ENCODE results near the gene GRAMD2B. TPM values are rescaled to one million over a fixed set of nuclear protein-coding genes. Genes with fewer than 3 reads are reported as not detected.

Gene GRAMD2B
- total RNA-seq, 1 donor from 2014 or later, result 29.1 TPM

- Histone ChIP-seq H3K27ac (ENCODE audit: low read depth, low read length) (no peak overlapping the region), H4K20me1 (ENCODE audit: insufficient read depth, low read length) (no peaks in the 10 kb centered on the region), H3K79me2 (ENCODE audit: insufficient read depth, low read length) (no peaks in the 10 kb centered on the region), H3K4me3 (ENCODE audit: insufficient read depth, low read depth, low read length) (no peak overlapping the region), H3K4me1 (ENCODE audit: insufficient read depth, low read length) (peaks cover 11% of the 10 kb centered on the region), H3K9ac (ENCODE audit: low read length) (no peak overlapping the region), H3K36me3 (ENCODE audit: insufficient read depth, low read length) (peaks cover 25% of the 10 kb centered on the region), H3K4me2 (ENCODE audit: low read length) (peak overlapping the region; percentile 4), H3K9me3 (ENCODE audit: insufficient read depth, low read depth, low read length) (no peaks in the 10 kb centered on the region), H3K27me3 (ENCODE audit: insufficient read depth, low read length) (no peaks in the 10 kb centered on the region), H2AFZ (ENCODE audit: low read depth, low read length) (no peak overlapping the region)
- peak; percentile 68 for DNase-seq (ENCODE audit: low read depth)
- Mint-ChIP-seq H3K4me3 (ENCODE audit: unreplicated experiment) (no peak overlapping the region), H3K27me3 (ENCODE audit: low read depth, unreplicated experiment) (no peaks in the 10 kb centered on the region), H3K4me1 (ENCODE audit: low read depth, unreplicated experiment) (peaks cover 2% of the 10 kb centered on the region), H3K36me3 (ENCODE audit: low read depth, unreplicated experiment) (peaks cover 25% of the 10 kb centered on the region), H3K27ac (ENCODE audit: unreplicated experiment) (no peak overlapping the region), H3K9me3 (ENCODE audit: unreplicated experiment) (no peaks in the 10 kb centered on the region)
- no peak for TF ChIP-seq EZH2 (IDR thresholded peaks at IDR 0.05; ENCODE audit: insufficient read depth, low read length)
- TF ChIP-seq, protein P1, sequence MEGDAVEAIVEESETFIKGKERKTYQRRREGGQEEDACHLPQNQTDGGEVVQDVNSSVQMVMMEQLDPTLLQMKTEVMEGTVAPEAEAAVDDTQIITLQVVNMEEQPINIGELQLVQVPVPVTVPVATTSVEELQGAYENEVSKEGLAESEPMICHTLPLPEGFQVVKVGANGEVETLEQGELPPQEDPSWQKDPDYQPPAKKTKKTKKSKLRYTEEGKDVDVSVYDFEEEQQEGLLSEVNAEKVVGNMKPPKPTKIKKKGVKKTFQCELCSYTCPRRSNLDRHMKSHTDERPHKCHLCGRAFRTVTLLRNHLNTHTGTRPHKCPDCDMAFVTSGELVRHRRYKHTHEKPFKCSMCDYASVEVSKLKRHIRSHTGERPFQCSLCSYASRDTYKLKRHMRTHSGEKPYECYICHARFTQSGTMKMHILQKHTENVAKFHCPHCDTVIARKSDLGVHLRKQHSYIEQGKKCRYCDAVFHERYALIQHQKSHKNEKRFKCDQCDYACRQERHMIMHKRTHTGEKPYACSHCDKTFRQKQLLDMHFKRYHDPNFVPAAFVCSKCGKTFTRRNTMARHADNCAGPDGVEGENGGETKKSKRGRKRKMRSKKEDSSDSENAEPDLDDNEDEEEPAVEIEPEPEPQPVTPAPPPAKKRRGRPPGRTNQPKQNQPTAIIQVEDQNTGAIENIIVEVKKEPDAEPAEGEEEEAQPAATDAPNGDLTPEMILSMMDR (IDR thresholded peaks at IDR 0.05; ENCODE audit: insufficient read depth, low read depth, low read length), result no peak
- FAIRE-seq, result no peak
Observed at GRCh38 chr5:126477294-126478117, 54.3 kb downstream of the GRAMD2B start.

DNA sequence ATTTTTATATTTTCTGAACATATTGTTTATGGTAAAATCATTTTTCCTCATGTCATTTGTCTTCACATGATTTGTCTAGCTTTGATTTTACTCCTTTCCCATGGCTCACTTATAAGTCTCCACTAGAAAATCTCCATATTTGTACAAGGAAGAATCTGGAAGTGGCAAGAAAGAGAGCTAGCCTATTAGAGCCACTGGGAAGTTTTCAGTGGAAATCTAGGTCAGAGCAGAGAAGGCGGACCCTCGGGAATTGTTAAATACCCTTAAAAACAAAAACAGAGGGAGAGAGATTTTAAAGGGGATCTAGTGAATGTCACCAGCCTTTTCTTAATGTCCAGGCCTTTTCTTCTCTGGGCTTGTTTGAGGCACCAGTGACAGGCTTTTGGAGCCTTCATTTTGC lies 56.6 kb downstream of the GRAMD2B start:
- no peaks in the 10 kb centered on the region for H3K27me3 ChIP-seq (ENCODE audit: insufficient read depth, low read length)
- peaks cover 7% of the 10 kb centered on the region for H3K4me1 ChIP-seq (ENCODE audit: insufficient read depth, low read length)
- no peaks in the 10 kb centered on the region for H4K20me1 ChIP-seq (ENCODE audit: insufficient read depth, low read length)
- TF ChIP-seq EZH2 (IDR thresholded peaks at IDR 0.05; ENCODE audit: insufficient read depth, low read length), result no peak
- TF ChIP-seq, protein P1 (IDR thresholded peaks at IDR 0.05; ENCODE audit: insufficient read depth, low read depth, low read length), result no peak
- no peak overlapping the region for H3K27ac Mint-ChIP-seq (ENCODE audit: unreplicated experiment)
- H3K27ac ChIP-seq (ENCODE audit: low read depth, low read length), result no peak overlapping the region
- peaks cover 30% of the 10 kb centered on the region for H3K36me3 Mint-ChIP-seq (ENCODE audit: low read depth, unreplicated experiment)
- no peaks in the 10 kb centered on the region for H3K4me1 Mint-ChIP-seq (ENCODE audit: low read depth, unreplicated experiment)
- H3K9me3 ChIP-seq (ENCODE audit: insufficient read depth, low read depth, low read length), result no peaks in the 10 kb centered on the region
- DNase-seq (ENCODE audit: low read depth), result no peak
- no peaks in the 10 kb centered on the region for H3K27me3 Mint-ChIP-seq (ENCODE audit: low read depth, unreplicated experiment)
- peaks cover 16% of the 10 kb centered on the region for H3K36me3 ChIP-seq (ENCODE audit: insufficient read depth, low read length)
- H3K4me3 Mint-ChIP-seq (ENCODE audit: unreplicated experiment), result no peak overlapping the region
- H3K9me3 Mint-ChIP-seq (ENCODE audit: unreplicated experiment), result no peaks in the 10 kb centered on the region
- no peak overlapping the region for H3K9ac ChIP-seq (ENCODE audit: low read length)
- H3K4me2 ChIP-seq (ENCODE audit: low read length), result no peak overlapping the region
- H3K79me2 ChIP-seq (ENCODE audit: insufficient read depth, low read length), result no peaks in the 10 kb centered on the region
- no peak for FAIRE-seq
- H3K4me3 ChIP-seq (ENCODE audit: insufficient read depth, low read depth, low read length), result no peak overlapping the region
- no peak overlapping the region for H2AFZ ChIP-seq (ENCODE audit: low read depth, low read length)

- no peak for TF ChIP-seq EZH2 (IDR thresholded peaks at IDR 0.05; ENCODE audit: insufficient read depth, low read length)
- TF ChIP-seq, protein P1 (IDR thresholded peaks at IDR 0.05; ENCODE audit: insufficient read depth, low read depth, low read length), result no peak
- no peak overlapping the region for H3K27ac Mint-ChIP-seq (ENCODE audit: unreplicated experiment)
Observed at GRCh38 chr5:126480824-126481223, 57.6 kb downstream of the GRAMD2B start.

More at GRCh38 chr5:126480824-126481223, 57.6 kb downstream of the GRAMD2B start:
- Mint-ChIP-seq H3K4me3 (ENCODE audit: unreplicated experiment) (no peak overlapping the region), H3K4me1 (ENCODE audit: low read depth, unreplicated experiment) (no peaks in the 10 kb centered on the region), H3K27me3 (ENCODE audit: low read depth, unreplicated experiment) (no peaks in the 10 kb centered on the region), H3K36me3 (ENCODE audit: low read depth, unreplicated experiment) (peaks cover 32% of the 10 kb centered on the region), H3K9me3 (ENCODE audit: unreplicated experiment) (no peaks in the 10 kb centered on the region)
- peaks cover 18% of the 10 kb centered on the region for H3K36me3 ChIP-seq (ENCODE audit: insufficient read depth, low read length)
- no peak overlapping the region for H3K27ac ChIP-seq (ENCODE audit: low read depth, low read length)
- DNase-seq (ENCODE audit: low read depth) (no peak), FAIRE-seq (no peak)
- H3K9me3 ChIP-seq (ENCODE audit: insufficient read depth, low read depth, low read length), result no peaks in the 10 kb centered on the region
- H3K4me1 ChIP-seq (ENCODE audit: insufficient read depth, low read length), result peaks cover 7% of the 10 kb centered on the region
- H2AFZ ChIP-seq (ENCODE audit: low read depth, low read length), result no peak overlapping the region
- H3K4me2 ChIP-seq (ENCODE audit: low read length), result no peak overlapping the region
- no peak overlapping the region for H3K4me3 ChIP-seq (ENCODE audit: insufficient read depth, low read depth, low read length)
- no peaks in the 10 kb centered on the region for H3K79me2 ChIP-seq (ENCODE audit: insufficient read depth, low read length)
- H3K9ac ChIP-seq (ENCODE audit: low read length), result no peak overlapping the region
- no peaks in the 10 kb centered on the region for H3K27me3 ChIP-seq (ENCODE audit: insufficient read depth, low read length)
- no peaks in the 10 kb centered on the region for H4K20me1 ChIP-seq (ENCODE audit: insufficient read depth, low read length)
